Hepatocyte (in vitro differentiated cells): ENCODE results near the gene RPL38.

Source experiments
- CTCF ChIP-seq: fragments of 200-600 bp; sonication (generic); IDR thresholded peaks from 2 replicates; pipeline ENCODE4 v1.5.1; 2016; ENCODE audit warnings: antibody characterized with exemption, mild to moderate bottlenecking; ENCODE audit not compliant: poor library complexity
- EZH2 ChIP-seq: fragments of 200-600 bp; sonication (generic); IDR thresholded peaks from 2 replicates; pipeline ENCODE4 v1.6.1; 2016; ENCODE audit warnings: antibody characterized with exemption, mild to moderate bottlenecking, borderline replicate concordance

GRCh38 chr17:74228306-74228978 lies 25.0 kb downstream of the RPL38 start:
- TF ChIP-seq EZH2 (no peak), CTCF (no peak)
